GM19438 (cell line): ENCODE data around the gene CD109.
"Not testable (repeated sequence)": the region's sequence is repeated elsewhere in the genome, so short reads cannot be mapped to it uniquely, and the experiment has no call there.

Source experiments
- ATAC-seq: cut with Tn5 transposase; IDR thresholded peaks from one replicate; pipeline ENCODE4 v1.9.1; 2021; ENCODE audit warnings: low read depth; ENCODE audit not compliant: unreplicated experiment

The CD109 gene

GRCh38 chr6:73782911-73783310 is 86.9 kb downstream of the CD109 start:
- ATAC-seq, result no peak

- no peak for ATAC-seq
These were observed 88.9 kb downstream of the CD109 start for GRCh38 chr6:73784726-73785505.

- no peak for ATAC-seq
These were observed 94.6 kb downstream of the CD109 start for GRCh38 chr6:73790574-73790973.

GRCh38 chr6:73791336-73791735 is 95.3 kb downstream of the CD109 start:
- no peak for ATAC-seq

GRCh38 chr6:73792738-73793137 is 96.7 kb downstream of the CD109 start:
- ATAC-seq, result no peak

GRCh38 chr6:73796881-73797280 is 100.9 kb downstream of the CD109 start:
- ATAC-seq, result no peak

DNA sequence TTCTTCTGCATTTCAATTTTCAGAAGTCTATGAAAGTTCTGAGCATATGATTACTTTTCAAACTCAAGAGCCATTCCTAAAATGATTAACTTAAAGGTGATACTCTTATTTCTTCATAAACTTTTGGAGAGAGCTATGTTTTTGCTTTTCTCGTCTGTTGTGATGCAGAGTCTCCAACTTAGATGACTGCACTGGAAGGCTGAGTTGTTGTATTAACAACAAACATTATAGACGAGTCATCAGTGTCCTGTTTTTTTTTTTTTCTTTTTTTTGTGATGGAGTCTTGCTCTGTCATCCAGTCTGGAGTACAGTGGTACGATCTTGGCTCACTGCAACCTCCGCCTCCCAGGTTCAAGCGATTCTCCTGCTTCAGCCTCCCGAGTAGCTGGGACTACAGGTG is 101.9 kb downstream of the CD109 start:
- no peak for ATAC-seq

- ATAC-seq, result no peak
These were observed 102.6 kb downstream of the CD109 start for GRCh38 chr6:73798592-73798991.

DNA sequence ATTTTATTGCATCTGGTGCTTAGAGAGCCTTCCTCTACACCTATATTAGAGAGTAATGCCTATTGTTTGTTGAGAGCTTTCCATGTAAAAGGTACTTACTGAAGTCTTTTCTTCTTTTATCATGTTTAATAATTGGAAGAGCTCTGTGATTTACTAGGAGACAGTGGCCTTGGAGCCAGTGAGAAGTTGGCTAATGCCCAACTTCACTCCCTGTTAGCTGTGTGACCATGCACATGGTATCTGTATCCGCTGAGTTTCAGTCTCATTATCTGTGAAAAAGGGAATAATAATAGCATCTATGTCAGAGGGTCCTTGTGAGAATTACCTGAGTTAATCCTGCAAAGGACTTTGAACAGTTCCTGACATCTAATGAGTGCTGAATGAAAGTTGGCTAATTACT is 105.0 kb downstream of the CD109 start:
- ATAC-seq, result no peak

DNA sequence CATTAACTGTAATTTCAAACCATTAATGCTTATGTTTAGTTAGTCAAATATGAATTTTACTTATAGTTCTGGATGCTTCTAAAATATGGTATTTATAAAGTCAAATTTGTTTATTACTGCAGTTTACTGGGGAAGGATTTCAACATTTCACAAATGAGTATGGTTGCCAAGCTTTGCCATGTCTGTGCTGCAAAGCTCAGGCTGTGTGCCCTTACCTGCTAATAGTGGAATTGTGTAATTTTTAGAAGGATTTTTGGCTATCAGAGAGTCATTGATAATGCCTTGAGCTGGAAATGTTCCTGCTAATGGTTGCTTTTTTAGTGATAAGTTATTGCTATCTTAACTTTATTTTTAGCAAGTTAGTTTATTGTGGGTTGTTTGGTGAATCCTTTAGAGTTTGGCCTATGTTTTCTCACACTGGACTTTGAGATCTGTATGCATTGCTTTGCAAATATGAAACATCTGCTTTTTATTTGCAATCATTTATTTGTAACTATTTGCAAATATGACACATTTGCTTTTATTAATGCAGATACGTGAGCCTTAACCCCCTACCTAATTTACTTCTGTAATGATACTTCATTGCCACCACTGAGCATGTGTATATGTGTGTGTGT is 105.8 kb downstream of the CD109 start:
- ATAC-seq, result no peak

DNA sequence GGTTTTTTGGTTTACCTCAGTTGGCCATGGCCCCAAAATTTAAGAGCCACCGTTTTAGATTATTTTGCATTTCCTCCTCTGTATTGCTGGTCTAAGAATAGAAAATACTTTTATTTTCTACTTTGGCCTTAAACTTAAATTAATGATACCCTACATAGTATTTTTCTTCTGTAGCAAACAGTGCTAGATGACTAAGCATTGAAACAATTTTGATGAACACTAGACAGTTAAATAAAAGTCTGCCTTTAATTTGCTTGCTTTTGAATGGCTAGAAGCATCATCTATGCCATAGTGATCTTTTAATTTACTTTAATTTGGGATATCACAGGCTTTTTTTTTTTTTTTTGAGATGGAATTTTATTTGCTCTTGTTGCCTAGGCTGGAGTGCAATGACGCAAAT is 106.4 kb downstream of the CD109 start:
- no peak for ATAC-seq

GRCh38 chr6:73803562-73804241 is 107.7 kb downstream of the CD109 start:
- no peak for ATAC-seq

- ATAC-seq, result not testable (repeated sequence)
These were observed 109.2 kb downstream of the CD109 start for GRCh38 chr6:73805221-73805620.

GRCh38 chr6:73805982-73806381 is 110.0 kb downstream of the CD109 start:
- not testable (repeated sequence) for ATAC-seq

DNA sequence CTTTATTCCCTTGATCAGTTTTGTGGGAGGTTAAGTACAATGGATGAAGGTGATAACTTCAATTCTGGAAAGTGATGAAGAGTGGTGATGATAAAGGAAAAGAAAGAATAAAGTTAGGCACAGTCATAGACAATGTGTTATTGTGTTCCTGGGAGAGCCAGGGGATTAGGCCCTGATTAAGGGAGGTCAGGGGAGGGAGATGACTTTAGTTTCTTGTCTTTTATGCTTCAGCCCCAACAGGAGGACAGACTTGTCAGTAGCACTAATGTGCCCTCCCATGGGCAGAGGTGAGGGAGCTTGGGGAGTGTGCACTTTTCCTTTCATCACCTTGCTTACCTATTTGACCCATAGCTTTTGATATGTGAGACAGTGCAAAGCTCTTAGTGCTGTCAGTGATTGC is 115.7 kb downstream of the CD109 start:
- ATAC-seq, result no peak

DNA sequence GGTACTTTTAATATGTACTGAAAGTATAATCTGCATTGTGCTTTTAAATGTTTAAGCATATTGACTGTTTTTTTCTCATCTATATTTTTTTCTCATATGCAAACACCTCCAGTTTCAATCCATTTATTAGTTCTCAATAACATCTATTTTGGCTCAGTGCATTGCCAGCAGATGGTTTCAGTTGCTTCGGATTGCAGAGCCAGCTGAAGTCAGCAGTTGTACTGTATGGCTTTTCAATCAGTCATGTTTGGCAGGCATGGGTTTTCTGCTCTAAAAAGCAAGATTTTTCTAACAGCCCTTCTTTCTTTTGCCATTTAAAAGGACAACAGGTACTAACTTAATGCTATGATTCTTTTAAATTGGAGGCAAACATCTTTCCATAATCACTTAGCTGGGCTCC is 121.2 kb downstream of the CD109 start:
- ATAC-seq, result no peak

- ATAC-seq, result no peak
These were observed 127.2 kb downstream of the CD109 start for GRCh38 chr6:73823046-73823735.

- no peak for ATAC-seq
These were observed 127.8 kb downstream of the CD109 start for GRCh38 chr6:73823832-73824231.

GRCh38 chr6:73826571-73826970 is 130.6 kb downstream of the CD109 start:
- ATAC-seq, result no peak

GRCh38 chr6:73830119-73830518 is 134.1 kb downstream of the CD109 start:
- ATAC-seq, result no peak

GRCh38 chr6:73832313-73832712 is 136.3 kb downstream of the CD109 start:
- no peak for ATAC-seq
